ENCODE data around the gene DNAJB13.

Gene DNAJB13

GRCh38 chr11:73951797-73952196, 971 bp downstream of the DNAJB13 start:
- DNase-seq (ENCODE audit: low read depth): no peak

- no peak for DNase-seq (ENCODE audit: low read depth)
These were observed 6.2 kb downstream of the DNAJB13 start for GRCh38 chr11:73956876-73957653.

- DNase-seq (ENCODE audit: low read depth): no peak
These were observed 7.0 kb downstream of the DNAJB13 start for GRCh38 chr11:73957654-73958361.

- DNase-seq (ENCODE audit: low read depth): no peak
These were observed 7.8 kb downstream of the DNAJB13 start for GRCh38 chr11:73958521-73959141.

DNA sequence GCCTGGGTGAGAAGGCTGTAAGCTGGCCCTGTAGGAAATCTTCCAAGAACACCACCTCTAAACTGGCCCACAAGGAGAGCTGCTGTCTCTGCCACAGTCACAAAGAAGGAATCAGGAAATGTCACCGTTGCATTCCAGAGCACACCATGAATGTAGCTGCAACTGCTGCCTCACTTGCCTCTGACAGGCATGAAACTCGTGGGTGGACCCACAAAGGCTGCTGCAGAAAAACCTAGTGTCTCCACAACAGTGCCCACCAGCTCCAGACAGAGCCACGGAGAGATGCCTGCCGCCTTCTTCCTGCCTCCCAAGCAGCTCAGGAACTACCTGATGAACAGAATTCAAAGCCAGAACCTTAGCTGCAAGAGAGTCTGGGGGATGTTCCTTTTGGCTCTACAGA, 10.5 kb downstream of the DNAJB13 start:
- peak; percentile 77 for DNase-seq (ENCODE audit: low read depth)

GRCh38 chr11:73962101-73962705, 11.4 kb downstream of the DNAJB13 start:
- DNase-seq (ENCODE audit: low read depth): no peak

DNA sequence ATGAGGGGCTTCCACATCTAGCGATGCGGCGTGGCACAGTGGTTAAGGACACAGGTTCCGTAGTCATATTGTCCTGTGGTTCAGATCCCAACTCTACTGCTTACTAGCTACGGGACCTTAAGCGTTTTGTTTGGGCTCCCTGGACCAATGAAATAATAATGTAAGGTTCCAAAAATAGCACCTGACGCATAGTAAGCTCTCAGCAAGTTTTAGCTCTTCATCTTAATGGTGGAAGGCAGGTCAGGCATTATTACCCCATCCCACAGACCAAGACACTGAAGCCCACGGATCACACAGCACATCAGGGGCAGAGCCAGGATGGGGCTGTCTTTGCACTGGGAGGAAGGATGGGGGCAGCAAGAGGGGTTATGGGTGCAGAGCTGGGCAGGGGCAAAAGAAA, 13.0 kb downstream of the DNAJB13 start:
- DNase-seq (ENCODE audit: low read depth): no peak

- peak; percentile 54 for DNase-seq (ENCODE audit: low read depth)
These were observed 14.4 kb downstream of the DNAJB13 start for GRCh38 chr11:73965076-73965763.

- no peak for DNase-seq (ENCODE audit: low read depth)
These were observed 14.9 kb downstream of the DNAJB13 start for GRCh38 chr11:73965764-73966121.

- DNase-seq (ENCODE audit: low read depth): no peak
These were observed 17.6 kb downstream of the DNAJB13 start for GRCh38 chr11:73968356-73968966.

GRCh38 chr11:73969091-73969490, 18.3 kb downstream of the DNAJB13 start:
- no peak for DNase-seq (ENCODE audit: low read depth)

- DNase-seq (ENCODE audit: low read depth): no peak
These were observed 19.4 kb downstream of the DNAJB13 start for GRCh38 chr11:73969991-73970800.

- DNase-seq (ENCODE audit: low read depth): no peak
These were observed 20.4 kb downstream of the DNAJB13 start for GRCh38 chr11:73971175-73971719.

DNA sequence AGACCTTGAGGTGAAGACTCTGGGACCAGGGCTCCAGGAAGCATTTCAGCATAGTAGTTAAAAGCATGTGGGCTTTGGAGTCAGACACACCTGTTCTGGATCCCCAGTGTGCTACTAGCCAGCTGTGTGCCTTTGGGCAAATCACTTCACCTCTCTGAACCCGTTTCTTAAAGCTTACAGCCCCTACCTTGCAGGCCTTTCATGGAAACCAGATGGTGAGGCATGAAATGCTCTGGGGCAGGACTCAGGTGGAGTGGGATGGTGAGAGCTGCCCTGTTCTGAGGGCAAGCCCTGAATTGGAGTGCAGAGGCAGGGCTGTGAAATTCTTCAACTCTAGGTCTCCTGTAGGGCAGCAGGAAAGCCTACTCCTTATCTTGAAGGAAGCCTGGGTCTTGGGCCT, 21.4 kb downstream of the DNAJB13 start:
- no peak for DNase-seq (ENCODE audit: low read depth)

- DNase-seq (ENCODE audit: low read depth): no peak
These were observed 22.0 kb downstream of the DNAJB13 start for GRCh38 chr11:73972620-73973449.

- DNase-seq (ENCODE audit: low read depth): no peak
These were observed 24.0 kb downstream of the DNAJB13 start for GRCh38 chr11:73974604-73975478.

- no peak for DNase-seq (ENCODE audit: low read depth)
These were observed 24.6 kb downstream of the DNAJB13 start for GRCh38 chr11:73975479-73975757.

GRCh38 chr11:73976451-73977151, 25.8 kb downstream of the DNAJB13 start:
- no peak for DNase-seq (ENCODE audit: low read depth)

All from EH (cell line).